Activated naive CD4-positive, alpha-beta T cell treated with anti-CD3 and anti-CD28 coated beads, Interleukin-2, amount 50 U/mL, for 24 hours (primary cell): ENCODE data around the gene C9orf152.

Experiments
- H3K27ac Mint-ChIP-seq: one replicate; pipeline ENCODE4 v1.8.0; 2021; ENCODE audit warnings: mild to moderate bottlenecking, mixed read lengths
- H3K27me3 Mint-ChIP-seq: one replicate; pipeline ENCODE4 v1.8.0; 2021; ENCODE audit warnings: mixed read lengths
- H3K36me3 Mint-ChIP-seq: one replicate; pipeline ENCODE4 v1.8.0; 2021; ENCODE audit warnings: mixed read lengths
- H3K4me1 Mint-ChIP-seq: one replicate; pipeline ENCODE4 v1.8.0; 2021; ENCODE audit warnings: mixed read lengths
- H3K4me3 Mint-ChIP-seq: one replicate; pipeline ENCODE4 v1.8.0; 2021; ENCODE audit warnings: mild to moderate bottlenecking, mixed read lengths
- H3K9me3 Mint-ChIP-seq: one replicate; pipeline ENCODE4 v1.8.0; 2021; ENCODE audit warnings: mixed read lengths

Gene C9orf152

GRCh38 chr9:110175275-110175968 is 32.5 kb downstream of the C9orf152 start:
- no peak overlapping the region for H3K27ac Mint-ChIP-seq
- no peaks in the 10 kb centered on the region for H3K9me3 Mint-ChIP-seq
- peaks cover 8% of the 10 kb centered on the region for H3K4me1 Mint-ChIP-seq

GRCh38 chr9:110173322-110173642 is 34.7 kb downstream of the C9orf152 start:
- Mint-ChIP-seq H3K36me3 (peaks cover 8% of the 10 kb centered on the region), H3K9me3 (no peaks in the 10 kb centered on the region), H3K27ac (no peak overlapping the region), H3K4me3 (peak overlapping the region; percentile 71), H3K4me1 (peaks cover 8% of the 10 kb centered on the region), H3K27me3 (no peaks in the 10 kb centered on the region)

More at GRCh38 chr9:110175275-110175968, 32.5 kb downstream of the C9orf152 start:
- H3K27me3 Mint-ChIP-seq = no peaks in the 10 kb centered on the region
- no peak overlapping the region for H3K4me3 Mint-ChIP-seq
- peaks cover 2% of the 10 kb centered on the region for H3K36me3 Mint-ChIP-seq

DNA sequence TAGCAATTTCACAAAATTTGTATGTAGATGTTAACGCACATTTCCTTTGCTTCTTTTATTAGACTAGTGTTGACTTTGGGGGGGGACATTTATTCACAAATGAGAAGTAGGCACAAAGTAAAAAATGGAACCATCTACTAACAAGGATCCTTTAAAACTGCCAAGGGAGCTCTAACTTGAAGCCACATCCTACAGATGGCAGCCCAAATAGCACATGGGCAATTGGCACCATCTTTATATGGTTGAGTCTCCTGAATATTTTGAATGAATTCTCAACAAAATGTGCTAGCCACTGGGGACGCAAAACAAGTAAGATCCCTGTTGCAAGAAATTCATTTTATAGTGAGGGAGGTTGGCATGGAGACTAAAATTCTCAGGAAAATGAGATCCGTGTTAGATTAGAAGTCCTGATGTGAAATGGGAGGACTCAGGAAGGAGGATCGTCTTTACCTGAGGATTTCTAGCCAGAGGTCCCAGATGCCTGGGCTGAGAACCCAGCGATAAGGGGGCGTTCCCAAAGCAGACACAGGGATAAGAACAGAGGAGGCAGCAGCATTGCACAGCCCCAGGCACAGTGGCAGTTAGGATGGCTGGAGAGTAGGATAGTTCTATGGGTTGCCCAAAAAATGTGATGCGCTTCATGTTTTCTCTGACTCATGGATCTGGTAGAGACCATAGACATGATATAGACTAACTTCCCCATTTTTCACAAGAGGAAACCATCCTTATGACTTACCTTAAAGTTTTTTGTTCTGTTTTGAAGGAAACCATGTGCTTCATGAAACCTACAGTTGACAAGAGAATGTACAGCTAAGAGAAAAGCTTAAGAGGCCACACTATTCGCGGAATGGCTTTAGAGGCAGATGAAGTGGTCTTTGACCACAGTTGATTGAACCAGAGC is 37.4 kb downstream of the C9orf152 start:
- Mint-ChIP-seq H3K4me3 (no peak overlapping the region), H3K27ac (no peak overlapping the region), H3K27me3 (no peaks in the 10 kb centered on the region), H3K4me1 (peaks cover 8% of the 10 kb centered on the region), H3K36me3 (peaks cover 9% of the 10 kb centered on the region), H3K9me3 (no peaks in the 10 kb centered on the region)

DNA sequence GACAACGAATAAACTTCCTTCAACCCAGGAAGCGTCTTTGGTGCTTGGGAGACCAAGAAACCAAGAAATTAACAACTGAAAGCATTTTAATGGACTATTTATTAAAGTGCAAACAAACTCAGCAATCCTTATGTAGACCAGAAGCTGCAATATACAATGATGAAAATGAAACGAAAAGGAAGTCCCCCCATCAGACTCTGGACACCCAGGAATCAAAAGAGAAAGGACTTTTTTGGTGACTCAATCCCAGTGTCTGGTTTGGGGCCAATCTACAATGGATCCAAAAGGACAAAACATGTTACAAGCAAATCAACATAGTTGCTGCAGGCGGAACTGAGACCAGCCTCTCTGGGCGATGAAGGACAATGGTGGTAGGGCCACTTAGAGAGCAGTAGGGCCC is 39.5 kb downstream of the C9orf152 start:
- no peak overlapping the region for H3K4me3 Mint-ChIP-seq
- no peak overlapping the region for H3K27ac Mint-ChIP-seq
- peaks cover 5% of the 10 kb centered on the region for H3K4me1 Mint-ChIP-seq
- H3K9me3 Mint-ChIP-seq = no peaks in the 10 kb centered on the region
- H3K27me3 Mint-ChIP-seq = no peaks in the 10 kb centered on the region
- H3K36me3 Mint-ChIP-seq = peaks cover 8% of the 10 kb centered on the region

- Mint-ChIP-seq H3K4me1 (peaks cover 35% of the 10 kb centered on the region), H3K27me3 (no peaks in the 10 kb centered on the region), H3K4me3 (no peak overlapping the region), H3K9me3 (no peaks in the 10 kb centered on the region), H3K27ac (no peak overlapping the region), H3K36me3 (peaks cover 5% of the 10 kb centered on the region)
Observed at GRCh38 chr9:110161940-110162339, 46.0 kb downstream of the C9orf152 start.

- Mint-ChIP-seq H3K4me3 (no peak overlapping the region), H3K27ac (no peak overlapping the region), H3K27me3 (no peaks in the 10 kb centered on the region), H3K4me1 (peaks cover 47% of the 10 kb centered on the region), H3K9me3 (no peaks in the 10 kb centered on the region), H3K36me3 (peaks cover 5% of the 10 kb centered on the region)
Observed at GRCh38 chr9:110160685-110161084, 47.3 kb downstream of the C9orf152 start.

- no peaks in the 10 kb centered on the region for H3K9me3 Mint-ChIP-seq
- H3K27ac Mint-ChIP-seq = no peak overlapping the region
- H3K4me1 Mint-ChIP-seq = peaks cover 47% of the 10 kb centered on the region
- no peaks in the 10 kb centered on the region for H3K27me3 Mint-ChIP-seq
- H3K36me3 Mint-ChIP-seq = peaks cover 5% of the 10 kb centered on the region
- no peak overlapping the region for H3K4me3 Mint-ChIP-seq
Observed at GRCh38 chr9:110160123-110160522, 47.8 kb downstream of the C9orf152 start.

DNA sequence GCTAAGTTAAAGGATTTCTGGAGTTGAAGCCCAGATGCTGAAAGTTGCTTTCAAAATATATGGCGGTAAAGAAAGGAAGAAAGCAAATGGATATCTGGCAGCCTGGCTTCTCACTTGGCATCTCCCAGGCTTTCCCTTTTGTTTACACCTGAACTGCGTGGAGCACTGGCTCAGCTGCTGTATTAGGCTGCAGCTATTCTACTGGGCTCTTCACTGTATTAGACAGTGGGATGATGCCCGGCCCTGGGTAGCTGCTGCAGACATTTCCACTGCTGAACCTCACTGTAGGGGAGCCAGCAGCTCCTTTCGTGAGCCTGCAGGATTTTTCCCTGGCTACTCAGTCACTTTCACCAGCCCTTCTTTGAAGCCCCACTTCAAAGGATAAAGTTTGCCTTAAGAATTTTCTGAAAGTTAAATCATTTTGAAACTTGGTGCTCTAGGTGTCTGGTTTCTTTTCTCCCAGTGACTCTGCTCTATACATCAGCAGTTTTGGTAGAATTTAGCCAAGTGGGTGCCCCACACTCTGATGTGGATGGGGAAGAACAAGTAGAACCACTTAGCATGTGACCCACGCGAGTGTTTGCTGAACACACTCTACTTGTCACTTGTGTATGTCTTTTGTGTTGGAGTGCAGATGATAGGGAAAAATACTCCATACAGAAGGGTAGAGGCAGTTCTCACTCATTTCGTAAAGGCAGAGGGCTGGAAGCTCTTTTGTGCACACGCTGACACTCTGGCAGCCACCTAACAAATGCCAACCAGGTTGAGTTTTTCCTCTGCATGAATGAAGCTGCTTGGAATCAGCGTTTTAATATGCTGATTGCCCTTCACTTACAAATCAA is 49.9 kb downstream of the C9orf152 start:
- peak overlapping the region; percentile 62 for H3K27ac Mint-ChIP-seq
- H3K36me3 Mint-ChIP-seq = peaks cover 5% of the 10 kb centered on the region
- H3K27me3 Mint-ChIP-seq = no peaks in the 10 kb centered on the region
- peak overlapping the region; percentile 38 for H3K4me3 Mint-ChIP-seq
- no peaks in the 10 kb centered on the region for H3K9me3 Mint-ChIP-seq
- H3K4me1 Mint-ChIP-seq = peaks cover 50% of the 10 kb centered on the region

DNA sequence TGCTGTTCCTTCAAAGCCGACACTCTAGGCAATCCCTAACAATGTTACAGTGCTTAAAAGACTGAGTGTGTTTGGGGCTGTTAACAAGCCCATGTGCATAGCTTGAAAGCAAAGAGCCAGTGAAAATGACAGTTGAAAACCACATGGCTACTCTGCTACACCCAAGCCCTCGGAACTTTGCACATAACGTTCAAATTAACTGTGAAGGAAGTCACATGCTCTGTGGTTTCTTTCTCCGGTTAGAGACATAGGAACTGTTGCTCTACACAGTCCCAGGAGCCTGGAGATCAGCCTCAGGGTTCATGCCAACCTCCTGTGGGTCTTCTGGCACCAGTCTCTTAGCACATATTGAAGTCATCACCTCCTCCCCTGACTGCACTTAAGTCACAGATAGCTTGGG is 51.1 kb downstream of the C9orf152 start:
- H3K27me3 Mint-ChIP-seq = no peaks in the 10 kb centered on the region
- H3K4me1 Mint-ChIP-seq = peaks cover 45% of the 10 kb centered on the region
- H3K4me3 Mint-ChIP-seq = peak overlapping the region; percentile 61
- H3K9me3 Mint-ChIP-seq = no peaks in the 10 kb centered on the region
- no peak overlapping the region for H3K27ac Mint-ChIP-seq
- peaks cover 5% of the 10 kb centered on the region for H3K36me3 Mint-ChIP-seq

GRCh38 chr9:110156416-110156815 is 51.5 kb downstream of the C9orf152 start:
- peaks cover 5% of the 10 kb centered on the region for H3K36me3 Mint-ChIP-seq
- no peaks in the 10 kb centered on the region for H3K9me3 Mint-ChIP-seq
- peaks cover 42% of the 10 kb centered on the region for H3K4me1 Mint-ChIP-seq
- H3K27me3 Mint-ChIP-seq = no peaks in the 10 kb centered on the region
- peak overlapping the region; percentile 61 for H3K4me3 Mint-ChIP-seq
- peak overlapping the region; percentile 11 for H3K27ac Mint-ChIP-seq

GRCh38 chr9:110155751-110156150 is 52.2 kb downstream of the C9orf152 start:
- H3K4me3 Mint-ChIP-seq = no peak overlapping the region
- H3K4me1 Mint-ChIP-seq = peaks cover 47% of the 10 kb centered on the region
- peaks cover under 1% of the 10 kb centered on the region for H3K36me3 Mint-ChIP-seq

DNA sequence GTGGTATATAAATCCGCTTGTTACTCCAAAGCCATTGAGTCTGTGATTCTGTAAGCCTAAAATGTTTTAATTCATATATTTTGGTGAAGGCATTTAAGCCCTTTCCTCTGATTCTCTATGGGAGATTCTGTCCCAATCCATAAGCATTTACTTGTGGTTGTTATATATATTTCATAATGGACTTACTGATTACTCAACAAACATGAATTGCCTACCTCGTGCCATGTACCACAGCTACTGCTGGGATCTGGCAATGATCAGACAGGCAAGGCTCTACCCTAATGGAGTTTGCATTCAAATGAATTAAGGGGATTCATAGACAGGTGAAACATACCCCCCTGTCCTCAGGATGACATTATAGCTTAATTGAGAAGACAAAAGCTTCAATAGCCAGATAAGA is 54.5 kb downstream of the C9orf152 start:
- H3K4me3 Mint-ChIP-seq = no peak overlapping the region
- no peak overlapping the region for H3K27ac Mint-ChIP-seq
- no peaks in the 10 kb centered on the region for H3K27me3 Mint-ChIP-seq
- H3K9me3 Mint-ChIP-seq = no peaks in the 10 kb centered on the region
- H3K36me3 Mint-ChIP-seq = peaks cover 2% of the 10 kb centered on the region
- H3K4me1 Mint-ChIP-seq = peaks cover 64% of the 10 kb centered on the region

More at GRCh38 chr9:110155751-110156150, 52.2 kb downstream of the C9orf152 start:
- Mint-ChIP-seq H3K9me3 (no peaks in the 10 kb centered on the region), H3K27ac (no peak overlapping the region), H3K27me3 (no peaks in the 10 kb centered on the region)

DNA sequence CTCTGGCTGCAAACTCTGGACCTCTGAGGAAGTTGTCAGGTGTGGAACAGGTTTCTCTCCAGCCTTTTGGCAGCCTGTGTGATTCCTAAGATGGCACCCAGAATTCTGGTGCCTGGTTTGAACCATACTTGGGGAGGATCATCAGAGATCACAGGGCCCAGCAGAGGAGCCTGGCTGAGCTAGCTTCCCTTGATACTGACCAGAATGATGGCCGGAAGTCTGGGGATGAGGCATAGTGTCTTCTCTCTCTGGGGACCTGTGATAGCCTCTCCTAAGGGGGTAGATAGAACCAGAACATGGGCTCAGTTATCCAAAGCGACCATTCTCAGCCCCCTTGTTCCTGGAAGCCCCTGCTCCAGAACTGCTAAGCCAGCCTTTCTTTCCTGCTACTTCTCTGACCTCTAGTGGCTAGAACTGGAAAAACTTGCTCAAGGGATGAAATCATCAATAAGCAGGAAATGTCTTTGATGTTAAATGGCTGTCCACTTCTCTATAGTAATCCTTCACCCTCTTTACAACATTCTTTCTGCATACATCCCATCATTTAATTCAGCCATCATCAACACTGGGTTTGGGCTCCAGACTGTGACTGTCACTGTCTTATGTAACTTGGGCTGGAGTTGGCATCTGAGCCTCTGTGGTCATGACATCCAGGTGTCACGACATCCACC is 55.1 kb downstream of the C9orf152 start:
- H3K9me3 Mint-ChIP-seq = no peaks in the 10 kb centered on the region
- H3K4me1 Mint-ChIP-seq = peaks cover 64% of the 10 kb centered on the region
- H3K36me3 Mint-ChIP-seq = peaks cover 2% of the 10 kb centered on the region
- H3K27ac Mint-ChIP-seq = peak overlapping the region; percentile 30
- H3K4me3 Mint-ChIP-seq = no peak overlapping the region
- H3K27me3 Mint-ChIP-seq = no peaks in the 10 kb centered on the region
